Erythroblast (primary cell): ENCODE data around the gene PTK7.

Experiments
- GATA1 ChIP-seq: IDR thresholded peaks from 2 replicates; pipeline ENCODE4 v1.6.1; 2011; ENCODE audit warnings: low read depth, mild to moderate bottlenecking, control low read depth, low read length, moderate library complexity
- POLR2A ChIP-seq: IDR thresholded peaks from 2 replicates; pipeline ENCODE4 v1.6.1; 2011; ENCODE audit warnings: mild to moderate bottlenecking, low read length

DNA sequence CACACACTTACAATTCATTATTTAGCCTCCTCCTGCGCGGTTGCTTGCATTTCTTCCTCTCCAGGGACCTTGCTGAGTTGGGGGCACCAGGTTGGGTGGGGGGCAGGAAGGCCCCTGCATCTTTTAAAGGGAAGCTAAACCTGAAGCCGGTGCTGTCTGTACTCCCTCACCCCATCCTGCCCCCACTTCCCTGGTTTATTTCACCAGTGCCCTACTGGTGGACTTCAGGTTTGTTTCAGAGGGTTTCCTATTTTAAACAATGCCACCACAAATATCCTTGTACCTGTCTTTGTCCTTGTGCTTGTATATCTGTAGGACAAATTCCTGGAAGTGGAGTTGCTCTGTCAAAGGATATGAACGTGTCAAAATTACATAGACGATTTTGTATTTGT is 21.0 kb downstream of the PTK7 start:
- no peak for TF ChIP-seq POLR2A
- TF ChIP-seq GATA1 = no peak
